ENCODE data around the gene LNP1. TPM values are rescaled to one million over a fixed set of nuclear protein-coding genes. Genes with fewer than 3 reads are reported as not detected.
"Not testable (repeated sequence)": the region's sequence is repeated elsewhere in the genome, so short reads cannot be mapped to it uniquely, and the experiment has no call there.

Gene LNP1
- total RNA-seq, 1 donor from 2014 or later: 1.1 TPM

GRCh38 chr3:100429187-100429716, 27.9 kb downstream of the LNP1 start:
- DNase-seq (ENCODE audit: low read depth, low spot score): no peak

GRCh38 chr3:100436951-100437350, 35.6 kb downstream of the LNP1 start:
- no peak for DNase-seq (ENCODE audit: low read depth, low spot score)

GRCh38 chr3:100437721-100438622, 36.6 kb downstream of the LNP1 start:
- DNase-seq (ENCODE audit: low read depth, low spot score): no peak

GRCh38 chr3:100438623-100438974, 37.3 kb downstream of the LNP1 start:
- no peak for DNase-seq (ENCODE audit: low read depth, low spot score)

- DNase-seq (ENCODE audit: low read depth, low spot score): no peak
Observed at GRCh38 chr3:100440895-100441294, 39.6 kb downstream of the LNP1 start.

GRCh38 chr3:100443690-100444089, 42.4 kb downstream of the LNP1 start:
- no peak for DNase-seq (ENCODE audit: low read depth, low spot score)

- DNase-seq (ENCODE audit: low read depth, low spot score): not testable (repeated sequence)
Observed at GRCh38 chr3:100447067-100447466, 45.7 kb downstream of the LNP1 start.

GRCh38 chr3:100448079-100448478, 46.7 kb downstream of the LNP1 start:
- no peak for DNase-seq (ENCODE audit: low read depth, low spot score)

GRCh38 chr3:100449214-100449613, 47.9 kb downstream of the LNP1 start:
- DNase-seq (ENCODE audit: low read depth, low spot score): no peak

GRCh38 chr3:100454677-100455076, 53.3 kb downstream of the LNP1 start:
- DNase-seq (ENCODE audit: low read depth, low spot score): no peak

- DNase-seq (ENCODE audit: low read depth, low spot score): no peak
Observed at GRCh38 chr3:100455841-100456550, 54.7 kb downstream of the LNP1 start.

- no peak for DNase-seq (ENCODE audit: low read depth, low spot score)
Observed at GRCh38 chr3:100456745-100457144, 55.4 kb downstream of the LNP1 start.

GRCh38 chr3:100457811-100458210, 56.5 kb downstream of the LNP1 start:
- no peak for DNase-seq (ENCODE audit: low read depth, low spot score)

- DNase-seq (ENCODE audit: low read depth, low spot score): no peak
Observed at GRCh38 chr3:100458814-100459213, 57.5 kb downstream of the LNP1 start.

- peak; percentile 22 for DNase-seq (ENCODE audit: low read depth, low spot score)
Observed at GRCh38 chr3:100463002-100463401, 61.7 kb downstream of the LNP1 start.

- no peak for DNase-seq (ENCODE audit: low read depth, low spot score)
Observed at GRCh38 chr3:100463646-100464155, 62.4 kb downstream of the LNP1 start.

- no peak for DNase-seq (ENCODE audit: low read depth, low spot score)
Observed at GRCh38 chr3:100465892-100466777, 64.8 kb downstream of the LNP1 start.

- no peak for DNase-seq (ENCODE audit: low read depth, low spot score)
Observed at GRCh38 chr3:100467133-100467532, 65.8 kb downstream of the LNP1 start.

GRCh38 chr3:100468676-100469075, 67.3 kb downstream of the LNP1 start:
- DNase-seq (ENCODE audit: low read depth, low spot score): no peak

- no peak for DNase-seq (ENCODE audit: low read depth, low spot score)
Observed at GRCh38 chr3:100470951-100471350, 69.6 kb downstream of the LNP1 start.

- DNase-seq (ENCODE audit: low read depth, low spot score): no peak
Observed at GRCh38 chr3:100471444-100471843, 70.1 kb downstream of the LNP1 start.
